Lung (tissue), 12 donors: Measurements from ENCODE around the gene PDGFC. TPM values are rescaled to one million over a fixed set of nuclear protein-coding genes. Genes with fewer than 3 reads are reported as not detected.

Experiments used
- ATAC-seq: fragments of 200-7000 bp; cut with Tn5 transposase; one replicate; pipeline ENCODE4 v1.9.1; 2020; ENCODE audit warnings: moderate number of reproducible peaks; ENCODE audit not compliant: insufficient read depth, low FRiP score
- DNase-seq, 3 donors: peaks; one replicate each; pipeline ENCODE4 v3.0.0-alpha.2; 2013 to 2017
- H3K27ac ChIP-seq, 2 donors: one replicate each; pipeline ENCODE4 v1.5.1; 2013; ENCODE audit warnings: mild to moderate bottlenecking in 2 of 2, moderate library complexity in 2 of 2, control low read depth in 1 of 2, inconsistent platforms in 1 of 2, low read depth in 1 of 2, low read length in 1 of 2
- H3K27me3 ChIP-seq, 3 donors: one replicate each; pipeline ENCODE4 v1.5.1; 2013; ENCODE audit warnings: low read length in 2 of 3; ENCODE audit not compliant: control insufficient read depth in 3 of 3, insufficient read depth in 3 of 3
- H3K36me3 ChIP-seq, 4 donors: one replicate each; pipeline ENCODE4 v1.5.1; 2013; ENCODE audit warnings: low read length in 4 of 4, mild to moderate bottlenecking in 1 of 4, moderate library complexity in 1 of 4; ENCODE audit not compliant: control insufficient read depth in 4 of 4, insufficient read depth in 4 of 4
- H3K4me1 ChIP-seq, 5 donors: one replicate each; pipeline ENCODE4 v1.5.1; 2013; ENCODE audit warnings: low read length in 5 of 5, mild to moderate bottlenecking in 2 of 5, moderate library complexity in 1 of 5; ENCODE audit not compliant: control insufficient read depth in 5 of 5, insufficient read depth in 5 of 5
- H3K4me3 ChIP-seq: one replicate; pipeline ENCODE4 v1.5.1; 2013; ENCODE audit warnings: mild to moderate bottlenecking, control low read depth, moderate library complexity
- H3K9ac ChIP-seq, 2 donors: one replicate each; pipeline ENCODE4 v1.5.1; 2013; ENCODE audit warnings: low read length in 2 of 2, control low read depth in 1 of 2; ENCODE audit not compliant: insufficient read depth in 1 of 2
- H3K9me3 ChIP-seq, 4 donors: one replicate each; pipeline ENCODE4 v1.5.1; 2013; ENCODE audit warnings: low read length in 3 of 4, mild to moderate bottlenecking in 1 of 4, moderate library complexity in 1 of 4; ENCODE audit not compliant: control insufficient read depth in 4 of 4, insufficient read depth in 3 of 4
- WGBS, 2 donors: extraction: QIAGEN DNeasy Blood & Tissue Kit; methylation state at CpG; one replicate each; pipeline ENCODE4 v1.1.7; 2013; 5-methylcytosine and 5-hydroxymethylcytosine counted together
- polyA plus RNA-seq, 2 donors: library from polyadenylated mRNA; stranded (reverse); fragments of 200-250 nt; gene quantifications; one replicate each; pipeline ENCODE4 v1.2.1, GENCODE V29; 2013
- total RNA-seq, 2 donors: library from RNA; depleted of rRNA in 1 of 2; stranded (reverse); fragments of >200 nt in 1 of 2; gene quantifications; one replicate each; pipeline ENCODE4 v1.2.1, GENCODE V29; 2014 to 2021
- TF ChIP-seq, protein P1 (sequence below): IDR thresholded peaks from 2 replicates; pipeline ENCODE4 v1.5.1; 2012; ENCODE audit warnings: mild to moderate bottlenecking; ENCODE audit errors: control extremely low read depth, extremely low read depth
- donor health status: control.
- donor health status: control.
- donor health status: Bipolar disorder and iron deficiency.
- donor health status: healthy.
- donor health status: DM: yes; HTN: yes; CAD: no.

PDGFC gene
- total and polyA plus RNA-seq, 4 donors = 4.5 to 56.0 (median 11.7) TPM

DNA sequence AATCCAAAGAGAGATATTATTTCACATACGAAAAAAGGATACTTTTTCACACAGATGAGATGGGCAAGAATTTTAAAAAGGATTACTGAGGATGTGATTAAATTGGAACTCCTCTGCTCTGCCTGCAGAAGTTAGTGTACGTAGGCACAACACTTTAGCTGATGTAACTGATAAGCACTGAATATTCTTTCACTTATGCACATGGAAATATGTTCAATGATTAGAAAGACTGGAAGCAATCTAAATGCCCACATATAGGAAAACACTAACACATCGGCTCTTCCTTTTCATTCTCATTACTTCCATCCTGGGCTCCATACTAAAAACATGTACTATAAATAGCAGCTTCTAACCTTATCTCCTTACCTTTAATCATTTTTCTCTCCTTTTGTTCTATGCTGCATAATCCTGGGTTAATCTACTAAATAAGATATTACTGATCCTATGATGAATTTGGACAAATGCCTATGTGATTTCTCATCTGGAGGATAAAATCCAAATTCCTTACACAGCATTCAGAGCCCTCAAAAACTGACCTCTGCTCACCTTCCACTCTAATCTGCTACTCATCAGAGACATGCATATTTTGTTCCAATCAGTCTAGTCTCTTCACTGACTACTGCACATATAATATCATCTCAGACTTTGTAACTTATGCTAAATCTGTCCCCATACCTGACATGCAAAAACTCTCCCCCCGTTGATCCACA lies 197.8 kb downstream of the PDGFC start:
- Histone ChIP-seq H3K9ac (no peak overlapping the region), H3K27ac (no peak overlapping the region), H3K4me1 (peaks cover 0 to 20% (median 2%) of the 10 kb centered on the region in 5 donors), H3K4me3 (no peak overlapping the region), H3K9me3 (no peaks in the 10 kb centered on the region), H3K36me3 (no peaks in the 10 kb centered on the region), H3K27me3 (no peaks in the 10 kb centered on the region)
- DNase-seq (no peak), ATAC-seq (no peak)
- TF ChIP-seq, protein P1, sequence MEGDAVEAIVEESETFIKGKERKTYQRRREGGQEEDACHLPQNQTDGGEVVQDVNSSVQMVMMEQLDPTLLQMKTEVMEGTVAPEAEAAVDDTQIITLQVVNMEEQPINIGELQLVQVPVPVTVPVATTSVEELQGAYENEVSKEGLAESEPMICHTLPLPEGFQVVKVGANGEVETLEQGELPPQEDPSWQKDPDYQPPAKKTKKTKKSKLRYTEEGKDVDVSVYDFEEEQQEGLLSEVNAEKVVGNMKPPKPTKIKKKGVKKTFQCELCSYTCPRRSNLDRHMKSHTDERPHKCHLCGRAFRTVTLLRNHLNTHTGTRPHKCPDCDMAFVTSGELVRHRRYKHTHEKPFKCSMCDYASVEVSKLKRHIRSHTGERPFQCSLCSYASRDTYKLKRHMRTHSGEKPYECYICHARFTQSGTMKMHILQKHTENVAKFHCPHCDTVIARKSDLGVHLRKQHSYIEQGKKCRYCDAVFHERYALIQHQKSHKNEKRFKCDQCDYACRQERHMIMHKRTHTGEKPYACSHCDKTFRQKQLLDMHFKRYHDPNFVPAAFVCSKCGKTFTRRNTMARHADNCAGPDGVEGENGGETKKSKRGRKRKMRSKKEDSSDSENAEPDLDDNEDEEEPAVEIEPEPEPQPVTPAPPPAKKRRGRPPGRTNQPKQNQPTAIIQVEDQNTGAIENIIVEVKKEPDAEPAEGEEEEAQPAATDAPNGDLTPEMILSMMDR = no peak
- WGBS, 2 donors = 83 to 84% methylated on average over 4 of the region's 4 CpGs

DNA sequence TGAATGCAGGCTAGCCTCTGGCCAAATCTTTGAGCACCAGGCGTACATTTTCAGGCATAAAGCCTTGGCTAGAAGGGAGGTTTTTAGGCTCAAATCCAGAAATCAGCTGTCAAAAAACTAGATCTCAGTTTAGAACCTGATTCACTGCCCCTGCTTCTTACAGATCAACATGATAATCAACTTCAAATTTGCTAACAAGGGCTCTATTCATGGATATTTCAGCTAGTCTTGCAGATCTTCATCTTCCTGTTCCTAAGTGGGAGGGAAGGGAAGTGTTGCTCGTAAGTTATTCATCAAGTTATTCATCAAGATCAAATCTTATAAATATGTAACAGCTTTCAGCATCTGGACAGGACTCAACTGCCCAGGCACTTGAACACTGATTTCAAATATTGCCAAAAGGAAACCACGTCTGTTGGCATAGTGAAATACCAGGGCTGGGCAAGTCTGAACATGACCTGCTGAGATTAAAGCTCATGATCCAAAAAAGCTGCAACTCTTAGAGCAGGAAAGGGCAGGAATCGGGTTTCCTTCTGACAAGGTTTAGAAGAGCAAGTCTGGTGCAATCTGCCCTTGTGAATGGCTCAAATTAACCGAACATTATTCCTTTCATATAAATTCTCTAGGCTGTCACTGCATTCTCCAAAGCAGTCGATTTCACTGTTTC lies 200.3 kb downstream of the PDGFC start:
- Histone ChIP-seq H3K9ac (no peak overlapping the region), H3K36me3 (no peaks in the 10 kb centered on the region), H3K27ac (no peak overlapping the region), H3K4me1 (peaks cover 0 to 19% (median 2%) of the 10 kb centered on the region in 5 donors), H3K4me3 (no peak overlapping the region), H3K9me3 (no peaks in the 10 kb centered on the region), H3K27me3 (no peaks in the 10 kb centered on the region)
- DNase-seq (peak; percentile 22 to 62 (median 50)), ATAC-seq (peak; percentile 90)
- 21 to 54% methylated on average over 6 of the region's 6 CpGs for WGBS, 2 donors
- TF ChIP-seq, protein P1 = no peak

DNA sequence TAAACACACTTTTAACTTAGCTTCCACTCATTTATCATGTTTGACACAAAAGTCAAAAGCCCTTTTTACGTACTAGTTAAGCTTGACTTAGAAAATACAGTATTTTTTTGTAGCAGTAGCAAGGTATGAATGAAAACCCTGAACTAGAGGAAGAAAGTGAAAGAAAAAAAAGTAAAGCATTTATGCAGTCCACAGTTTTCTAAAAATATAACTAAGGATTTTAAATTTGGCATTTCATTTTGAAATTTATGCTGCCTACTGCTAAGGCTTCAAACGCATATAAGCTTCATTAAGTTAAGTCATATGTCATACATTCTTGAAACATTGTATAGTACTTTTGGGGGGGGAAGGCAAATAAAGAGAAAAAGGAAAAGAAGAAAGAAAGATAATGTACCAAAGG lies 201.5 kb downstream of the PDGFC start:
- H3K27ac ChIP-seq = no peak overlapping the region
- no peaks in the 10 kb centered on the region for H3K9me3 ChIP-seq
- H3K4me1 ChIP-seq = peaks cover 0 to 19% (median 5%) of the 10 kb centered on the region in 5 donors
- WGBS, 2 donors = 78 to 85% methylated on average over 2 of the region's 2 CpGs
- ATAC-seq (no peak), DNase-seq (no peak)
- no peak overlapping the region for H3K9ac ChIP-seq
- no peaks in the 10 kb centered on the region for H3K27me3 ChIP-seq
- H3K4me3 ChIP-seq = no peak overlapping the region
- no peaks in the 10 kb centered on the region for H3K36me3 ChIP-seq
- TF ChIP-seq, protein P1 = no peak
